ENCODE data around the gene SPATA12. TPM values are rescaled to one million over a fixed set of nuclear protein-coding genes. Genes with fewer than 3 reads are reported as not detected.

Gene SPATA12
- total and polyA plus RNA-seq, 2 of the 8 experiments (the other 6 are each of a cell fraction or from before 2014, with no cell fraction given): 0.19 to 0.97 TPM

GRCh38 chr3:57073628-57074027 is 13.2 kb downstream of the SPATA12 start:
- no peak overlapping the region for H3K4me3 ChIP-seq (ENCODE audit: extremely low read depth in 1 of 4, insufficient read depth in 2 of 4, low read depth in 3 of 4, low read length in 4 of 4)
- H3K4ac ChIP-seq (replicated peaks; ENCODE audit: insufficient read length, low read depth, low read length): no peak overlapping the region
- CTCF ChIA-PET (ENCODE audit: partially characterized antibody): interaction anchor here (1.4 kb wide), 1 partner anchor 27 kb away, joined by 3 read pairs; no protein-coding TSS in a partner anchor
- H3K36me3 ChIP-seq (ENCODE audit: control insufficient read depth in 2 of 4, insufficient read depth in 4 of 4, low read length in 3 of 4): no peaks in the 10 kb centered on the region
- H2BK15ac ChIP-seq (ENCODE audit: low read length): no peak overlapping the region
- no peak overlapping the region for H4K5ac ChIP-seq (ENCODE audit: insufficient read length, low read depth, low read length)
- 85% methylated on average over 3 of the region's 3 CpGs; no CpG with 5 or more reads in 1 of the 2 experiments for WGBS, 2 experiments (ENCODE audit: extremely low coverage in 1 of 2, insufficient coverage in 1 of 2, insufficient read length in 1 of 2, insufficient replicate concordance in 2 of 2, low coverage in 1 of 2, low lambda C conversion rate in 2 of 2, missing lambda C conversion rate in 1 of 2)
- no peak overlapping the region for H2AFZ ChIP-seq (ENCODE audit: low read length)
- H3K27ac ChIP-seq (ENCODE audit: low read depth, low read length): no peak overlapping the region
- FAIRE-seq (no peak), DNase-seq (ENCODE audit: low read depth in 1 of 2, low spot score in 2 of 2) (no peak)
- no peak overlapping the region for H3K9ac ChIP-seq (replicated peaks in 1 of 4; ENCODE audit: extremely low read depth in 1 of 4, low read depth in 3 of 4, low read length in 3 of 4)
- H2BK120ac ChIP-seq (replicated peaks; ENCODE audit: low read depth, low read length): no peak overlapping the region
- H3K23ac ChIP-seq (ENCODE audit: insufficient read length): no peak overlapping the region
- peaks cover under 1% of the 10 kb centered on the region; the same call in 1 of the 2 replicates for H3K23me2 ChIP-seq (ENCODE audit: low read depth, low read length)
- H3K79me2 ChIP-seq (ENCODE audit: control insufficient read depth in 1 of 2, insufficient read depth in 2 of 2, low read length in 2 of 2): no peaks in the 10 kb centered on the region
- no peak overlapping the region for H2BK5ac ChIP-seq (ENCODE audit: low read depth, low read length)
- POLR2A ChIA-PET (ENCODE audit: partially characterized antibody): no interaction called here
- H2AK5ac ChIP-seq (ENCODE audit: low read depth, low read length): no peak overlapping the region
- H4K8ac ChIP-seq (ENCODE audit: extremely low read depth, insufficient read depth, low read length): no peak overlapping the region
- no peaks in the 10 kb centered on the region; the same call in 1 of the 2 replicates for H3K79me1 ChIP-seq (ENCODE audit: low read depth, low read length)
- H3K27me3 ChIP-seq (replicated peaks in 1 of 4; ENCODE audit: control insufficient read depth in 3 of 4, extremely low read depth in 1 of 4, insufficient read depth in 3 of 4, low read length in 3 of 4): peaks cover 0 to 15% (median 13%) of the 10 kb centered on the region in 4 experiments; a peak in 6 of 7 replicates
- no peak overlapping the region for H4K91ac ChIP-seq (replicated peaks; ENCODE audit: insufficient read length, low read length)
- no peak overlapping the region for H2BK20ac ChIP-seq (ENCODE audit: low read length)
- H2BK12ac ChIP-seq (ENCODE audit: low read depth, low read length): no peak overlapping the region
- no peaks in the 10 kb centered on the region for H3K4me1 ChIP-seq (replicated peaks in 1 of 4; ENCODE audit: control insufficient read depth in 3 of 4, insufficient read depth in 4 of 4, low read length in 3 of 4)
- H3K4me2 ChIP-seq (ENCODE audit: insufficient read depth in 1 of 2, low read depth in 2 of 2, low read length in 2 of 2): no peak overlapping the region
- H3K14ac ChIP-seq (ENCODE audit: insufficient read length): no peak overlapping the region
- peaks cover 0 to 4% of the 10 kb centered on the region in 2 experiments for H4K20me1 ChIP-seq (replicated peaks in 1 of 2; ENCODE audit: control insufficient read depth in 1 of 2, insufficient read depth in 2 of 2, low read length in 2 of 2)
- no peaks in the 10 kb centered on the region for H3K9me3 ChIP-seq (ENCODE audit: insufficient read depth in 2 of 2, low read depth in 1 of 2, low read length in 1 of 2)
- H3K18ac ChIP-seq (ENCODE audit: extremely low read depth, low read length): no peak overlapping the region
- H3K56ac ChIP-seq (replicated peaks; ENCODE audit: insufficient read length, low read depth, low read length): no peak overlapping the region
- TF ChIP-seq BRCA1 (IDR thresholded peaks at IDR 0.05; ENCODE audit: low read depth, low read length) (no peak), TBP (IDR thresholded peaks at IDR 0.05; ENCODE audit: low read depth, low read length) (no peak), RAD21 (IDR thresholded peaks at IDR 0.05 in 1 of 2, conservative IDR thresholded peaks at IDR 0.05 in 1 of 2; ENCODE audit: low read depth in 2 of 2, low read length in 2 of 2) (no peak), TEAD4 (IDR thresholded peaks at IDR 0.05; ENCODE audit: low read depth, low read length) (no peak), FOSL1 (IDR thresholded peaks at IDR 0.05; ENCODE audit: insufficient read depth, low read depth, low read length) (no peak), POU5F1 (IDR thresholded peaks at IDR 0.05; ENCODE audit: low read depth, low read length) (no peak), SUZ12 (IDR thresholded peaks at IDR 0.05; ENCODE audit: low read length) (no peak), TAF7 (optimal IDR thresholded peaks at IDR 0.05; ENCODE audit: borderline replicate concordance, low read depth, low read length) (no peak), CTCF (IDR thresholded peaks at IDR 0.05; ENCODE audit: control extremely low read depth in 1 of 3, insufficient read depth in 1 of 3, low read depth in 1 of 3, low read length in 3 of 3) (no peak)
- TF ChIP-seq, protein P1, sequence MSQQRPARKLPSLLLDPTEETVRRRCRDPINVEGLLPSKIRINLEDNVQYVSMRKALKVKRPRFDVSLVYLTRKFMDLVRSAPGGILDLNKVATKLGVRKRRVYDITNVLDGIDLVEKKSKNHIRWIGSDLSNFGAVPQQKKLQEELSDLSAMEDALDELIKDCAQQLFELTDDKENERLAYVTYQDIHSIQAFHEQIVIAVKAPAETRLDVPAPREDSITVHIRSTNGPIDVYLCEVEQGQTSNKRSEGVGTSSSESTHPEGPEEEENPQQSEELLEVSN (IDR thresholded peaks at IDR 0.05): no peak
